ENCODE measurements around the gene FBRS. TPM values are rescaled to one million over a fixed set of nuclear protein-coding genes. Genes with fewer than 3 reads are reported as not detected.

The FBRS gene
- total and polyA plus RNA-seq, 4 donors: 11.5 to 69.0 (median 46.0) TPM

GRCh38 chr16:30669903-30670824 is 11.9 kb downstream of the FBRS start:
- WGBS (ENCODE audit: insufficient coverage): 89% methylated on average over 9 of the region's 14 CpGs
- H3K36me3 ChIP-seq (ENCODE audit: control insufficient read depth, insufficient read depth, low read length): peaks cover 61% of the 10 kb centered on the region

DNA sequence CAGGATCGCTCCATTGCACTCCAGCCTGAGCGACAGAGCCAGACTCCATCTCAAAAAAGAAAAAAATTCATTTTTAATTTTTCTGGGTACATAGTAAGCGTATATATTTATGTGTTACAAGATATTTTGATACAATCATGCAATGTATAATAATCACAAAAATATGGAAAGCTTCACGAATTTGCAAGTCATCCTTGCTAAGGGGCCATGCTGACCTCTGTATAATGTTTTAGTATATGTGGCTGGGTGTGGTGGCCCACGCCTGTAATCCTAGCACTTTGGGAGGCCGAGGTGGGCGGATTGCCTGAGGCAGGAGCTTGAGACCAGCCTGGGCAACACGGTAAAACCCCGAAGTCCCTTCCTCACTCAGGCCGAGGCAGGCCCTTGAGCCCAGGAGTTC is 16.9 kb downstream of the FBRS start:
- no peak for DNase-seq (ENCODE audit: low read depth in 4 of 6, low spot score in 6 of 6)
- Histone ChIP-seq H3K4me1 (ENCODE audit: control insufficient read depth, insufficient read depth, low read length) (no peaks in the 10 kb centered on the region), H3K9me3 (ENCODE audit: control insufficient read depth, insufficient read depth, low read length) (no peaks in the 10 kb centered on the region), H3K4me3 (ENCODE audit: low read depth, low read length) (no peak overlapping the region), H3K36me3 (ENCODE audit: control insufficient read depth, insufficient read depth, low read length) (peaks cover 13% of the 10 kb centered on the region), H3K27ac (ENCODE audit: low read depth, low read length) (no peak overlapping the region), H3K27me3 (ENCODE audit: control insufficient read depth, insufficient read depth, low read length) (no peaks in the 10 kb centered on the region)
- 89% methylated on average over 6 of the region's 10 CpGs for WGBS (ENCODE audit: insufficient coverage)

More at GRCh38 chr16:30669903-30670824, 11.9 kb downstream of the FBRS start:
- Histone ChIP-seq H3K27ac (ENCODE audit: low read depth, low read length) (no peak overlapping the region), H3K27me3 (ENCODE audit: control insufficient read depth, insufficient read depth, low read length) (no peaks in the 10 kb centered on the region), H3K4me3 (ENCODE audit: low read depth, low read length) (no peak overlapping the region), H3K4me1 (ENCODE audit: control insufficient read depth, insufficient read depth, low read length) (no peaks in the 10 kb centered on the region), H3K9me3 (ENCODE audit: control insufficient read depth, insufficient read depth, low read length) (no peaks in the 10 kb centered on the region)
- no peak for DNase-seq (ENCODE audit: low read depth in 4 of 6, low spot score in 6 of 6)

DNA sequence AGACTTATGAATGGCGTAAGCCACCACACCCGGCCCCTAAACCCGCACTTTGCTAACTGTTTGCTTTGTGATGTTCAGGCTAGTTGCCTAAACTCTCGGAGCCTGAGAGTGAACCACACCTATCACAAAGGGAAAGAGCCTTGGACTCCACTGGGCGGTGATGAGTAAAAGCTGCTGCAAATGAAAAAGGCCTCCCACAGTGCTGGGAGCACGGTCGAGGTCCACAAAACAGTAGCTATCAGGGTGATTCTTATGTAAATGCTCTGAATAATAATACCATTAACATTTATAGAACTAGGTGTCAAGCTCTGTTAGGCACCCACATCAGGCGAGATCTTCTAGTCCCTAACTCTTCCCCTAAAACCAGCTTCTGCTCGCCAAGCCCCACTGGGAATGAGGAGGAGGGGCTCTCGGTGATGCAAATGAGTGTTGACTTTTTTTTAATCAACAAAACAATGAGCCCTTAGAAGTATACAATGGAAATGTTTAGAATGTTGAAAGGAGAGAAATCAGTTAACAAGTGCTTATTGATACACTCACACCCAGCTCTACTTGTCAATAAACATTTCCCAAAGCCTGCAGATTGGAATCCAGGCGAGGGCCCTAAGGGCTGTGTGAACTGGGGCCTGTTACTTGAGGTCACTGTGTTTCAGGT is 19.8 kb downstream of the FBRS start:
- WGBS (ENCODE audit: insufficient coverage): 50% methylated on average over 4 of the region's 11 CpGs
- Histone ChIP-seq H3K36me3 (ENCODE audit: control insufficient read depth, insufficient read depth, low read length) (no peaks in the 10 kb centered on the region), H3K4me3 (ENCODE audit: low read depth, low read length) (no peak overlapping the region), H3K9me3 (ENCODE audit: control insufficient read depth, insufficient read depth, low read length) (no peaks in the 10 kb centered on the region), H3K4me1 (ENCODE audit: control insufficient read depth, insufficient read depth, low read length) (no peaks in the 10 kb centered on the region), H3K27me3 (ENCODE audit: control insufficient read depth, insufficient read depth, low read length) (no peaks in the 10 kb centered on the region), H3K27ac (ENCODE audit: low read depth, low read length) (no peak overlapping the region)
- DNase-seq (ENCODE audit: low read depth in 4 of 6, low spot score in 6 of 6): peak in 1 of 6 donors; percentile 62

DNA sequence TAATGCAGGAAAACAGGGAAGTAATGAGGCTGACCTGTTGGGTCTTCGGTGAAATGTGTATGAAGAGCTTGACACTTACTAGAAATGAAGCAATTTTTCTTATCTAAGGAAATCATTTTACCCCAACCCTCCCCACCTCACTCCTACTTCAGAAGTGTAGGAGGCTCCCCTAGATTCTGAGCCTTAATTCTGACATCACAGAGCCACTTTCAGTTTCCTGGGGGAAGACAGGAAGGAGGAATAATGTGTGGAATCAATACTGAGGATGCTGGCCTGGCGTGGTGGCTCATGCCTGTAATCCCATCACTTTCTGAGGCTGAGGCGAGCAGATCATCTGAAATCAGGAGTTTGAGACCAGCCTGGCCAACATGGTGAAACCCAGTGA is 20.3 kb downstream of the FBRS start:
- WGBS (ENCODE audit: insufficient coverage): 93% methylated on average over 2 of the region's 3 CpGs
- Histone ChIP-seq H3K27me3 (ENCODE audit: control insufficient read depth, insufficient read depth, low read length) (no peaks in the 10 kb centered on the region), H3K9me3 (ENCODE audit: control insufficient read depth, insufficient read depth, low read length) (no peaks in the 10 kb centered on the region), H3K4me1 (ENCODE audit: control insufficient read depth, insufficient read depth, low read length) (no peaks in the 10 kb centered on the region), H3K36me3 (ENCODE audit: control insufficient read depth, insufficient read depth, low read length) (no peaks in the 10 kb centered on the region), H3K27ac (ENCODE audit: low read depth, low read length) (no peak overlapping the region), H3K4me3 (ENCODE audit: low read depth, low read length) (no peak overlapping the region)
- DNase-seq (ENCODE audit: low read depth in 4 of 6, low spot score in 6 of 6): no peak

DNA sequence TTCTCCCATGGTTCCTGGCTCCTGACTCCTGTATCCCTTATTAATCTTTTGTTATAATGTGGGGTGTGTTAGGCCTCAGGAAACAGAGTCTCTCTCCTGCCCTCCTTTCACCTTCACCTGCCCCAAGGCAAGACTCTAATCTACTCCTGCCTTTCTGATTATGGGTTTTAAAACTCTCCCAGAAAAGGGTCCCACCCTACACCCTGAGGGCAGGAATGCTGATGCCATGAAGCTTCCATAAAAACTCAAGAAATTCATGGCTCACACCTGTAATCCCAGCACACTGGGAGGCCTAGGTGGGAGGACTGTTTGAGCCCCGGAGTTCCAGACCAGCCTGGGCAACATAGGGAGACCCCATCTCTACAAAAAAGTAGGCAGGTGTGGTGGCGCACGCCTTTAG is 22.1 kb downstream of the FBRS start:
- WGBS (ENCODE audit: insufficient coverage): 80% methylated on average over 3 of the region's 3 CpGs
- H3K9me3 ChIP-seq (ENCODE audit: control insufficient read depth, insufficient read depth, low read length): no peaks in the 10 kb centered on the region

DNA sequence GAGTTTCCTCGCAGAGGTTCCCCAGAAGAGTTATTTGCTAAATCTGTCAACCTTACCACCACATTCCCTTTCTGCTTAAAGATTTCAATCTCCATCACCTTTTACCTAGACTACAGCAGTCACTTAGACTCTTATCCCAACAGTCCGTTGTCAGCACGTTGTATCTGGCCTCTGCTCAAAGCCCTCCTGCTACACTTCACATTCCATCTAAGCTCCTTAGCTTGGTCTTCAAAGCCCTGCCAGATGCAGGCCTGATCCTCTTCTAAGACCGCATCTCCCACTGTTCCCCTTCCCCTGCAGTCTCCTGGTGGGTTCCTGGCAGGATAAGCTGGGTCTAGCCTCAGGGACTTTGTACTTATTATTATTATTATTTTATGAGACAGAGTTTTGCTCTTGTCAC is 30.5 kb downstream of the FBRS start:
- WGBS (ENCODE audit: insufficient coverage): 78% methylated on average over 3 of the region's 4 CpGs
- Histone ChIP-seq H3K4me3 (ENCODE audit: low read depth, low read length) (no peak overlapping the region), H3K9me3 (ENCODE audit: control insufficient read depth, insufficient read depth, low read length) (no peaks in the 10 kb centered on the region), H3K4me1 (ENCODE audit: control insufficient read depth, insufficient read depth, low read length) (no peaks in the 10 kb centered on the region), H3K36me3 (ENCODE audit: control insufficient read depth, insufficient read depth, low read length) (no peaks in the 10 kb centered on the region), H3K27ac (ENCODE audit: low read depth, low read length) (no peak overlapping the region), H3K27me3 (ENCODE audit: control insufficient read depth, insufficient read depth, low read length) (no peaks in the 10 kb centered on the region)
- no peak for DNase-seq (ENCODE audit: low read depth in 4 of 6, low spot score in 6 of 6)

More for the DNA sequence above, 22.1 kb downstream of the FBRS start:
- no peak overlapping the region for H3K4me3 ChIP-seq (ENCODE audit: low read depth, low read length)
- no peak overlapping the region for H3K27ac ChIP-seq (ENCODE audit: low read depth, low read length)
- DNase-seq (ENCODE audit: low read depth in 4 of 6, low spot score in 6 of 6): no peak
- no peaks in the 10 kb centered on the region for H3K36me3 ChIP-seq (ENCODE audit: control insufficient read depth, insufficient read depth, low read length)
- no peaks in the 10 kb centered on the region for H3K4me1 ChIP-seq (ENCODE audit: control insufficient read depth, insufficient read depth, low read length)
- H3K27me3 ChIP-seq (ENCODE audit: control insufficient read depth, insufficient read depth, low read length): no peaks in the 10 kb centered on the region

DNA sequence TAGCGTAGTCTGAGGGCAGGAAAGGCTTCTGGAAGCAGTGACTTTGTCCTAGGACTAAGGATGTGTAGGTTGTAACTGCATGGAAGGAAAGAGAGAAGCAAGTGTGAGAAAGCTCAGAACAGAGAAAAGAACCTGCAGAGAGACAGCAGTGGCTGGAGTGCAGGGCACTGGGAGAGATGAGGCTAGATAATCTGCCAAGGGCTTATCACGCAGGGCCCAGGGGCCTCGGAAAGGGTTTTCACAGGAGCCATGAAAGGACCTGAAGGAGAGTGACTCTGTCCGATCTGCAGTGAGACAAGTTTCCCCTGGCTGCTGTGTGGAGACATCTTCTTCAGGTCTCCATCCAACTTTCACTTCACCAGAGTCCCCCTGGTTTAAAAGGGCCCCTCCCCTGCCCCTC is 33.7 kb downstream of the FBRS start:
- H3K9me3 ChIP-seq (ENCODE audit: control insufficient read depth, insufficient read depth, low read length): no peaks in the 10 kb centered on the region
- no peak overlapping the region for H3K27ac ChIP-seq (ENCODE audit: low read depth, low read length)
- H3K27me3 ChIP-seq (ENCODE audit: control insufficient read depth, insufficient read depth, low read length): no peaks in the 10 kb centered on the region
- H3K4me1 ChIP-seq (ENCODE audit: control insufficient read depth, insufficient read depth, low read length): no peaks in the 10 kb centered on the region
- 48% methylated on average over 4 of the region's 4 CpGs for WGBS (ENCODE audit: insufficient coverage)
- no peak overlapping the region for H3K4me3 ChIP-seq (ENCODE audit: low read depth, low read length)
- H3K36me3 ChIP-seq (ENCODE audit: control insufficient read depth, insufficient read depth, low read length): no peaks in the 10 kb centered on the region
- no peak for DNase-seq (ENCODE audit: low read depth in 4 of 6, low spot score in 6 of 6)

DNA sequence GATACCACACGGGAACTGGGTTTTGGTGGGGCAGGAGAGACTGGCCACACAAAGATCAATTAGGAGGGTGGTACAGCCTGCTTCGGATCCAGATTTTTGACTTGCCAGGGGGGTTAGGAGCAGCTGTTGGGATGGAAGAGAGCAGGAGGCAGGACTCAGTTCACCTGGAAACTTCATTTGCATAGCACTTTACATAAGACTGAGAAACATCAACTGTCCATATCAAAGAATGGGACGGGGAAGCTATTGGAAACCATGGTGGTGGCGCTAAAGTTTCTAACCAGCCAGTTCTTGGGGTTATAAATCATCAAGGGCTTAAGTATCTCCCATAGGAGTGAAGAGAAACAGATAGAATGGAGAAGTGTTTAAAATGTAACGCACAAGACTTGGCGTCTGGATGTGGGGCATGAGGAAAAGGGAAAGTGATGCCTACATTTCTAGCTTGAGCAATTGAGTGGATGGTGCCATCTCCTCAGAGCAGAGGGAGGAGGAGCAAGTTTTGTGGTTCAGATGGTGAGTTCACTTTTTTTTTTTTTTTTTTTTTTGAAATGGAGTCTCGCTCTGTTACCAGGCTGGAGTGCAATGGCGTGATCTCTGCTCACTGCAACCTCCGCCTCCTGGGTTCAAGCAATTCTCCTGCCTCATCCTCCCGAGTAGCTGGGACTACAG is 34.3 kb downstream of the FBRS start:
- no peaks in the 10 kb centered on the region for H3K36me3 ChIP-seq (ENCODE audit: control insufficient read depth, insufficient read depth, low read length)
- no peak overlapping the region for H3K4me3 ChIP-seq (ENCODE audit: low read depth, low read length)
- WGBS (ENCODE audit: insufficient coverage): 37% methylated on average over 8 of the region's 10 CpGs
- no peaks in the 10 kb centered on the region for H3K4me1 ChIP-seq (ENCODE audit: control insufficient read depth, insufficient read depth, low read length)
- no peak overlapping the region for H3K27ac ChIP-seq (ENCODE audit: low read depth, low read length)
- no peak for DNase-seq (ENCODE audit: low read depth in 4 of 6, low spot score in 6 of 6)
- H3K9me3 ChIP-seq (ENCODE audit: control insufficient read depth, insufficient read depth, low read length): no peaks in the 10 kb centered on the region
- no peaks in the 10 kb centered on the region for H3K27me3 ChIP-seq (ENCODE audit: control insufficient read depth, insufficient read depth, low read length)

DNA sequence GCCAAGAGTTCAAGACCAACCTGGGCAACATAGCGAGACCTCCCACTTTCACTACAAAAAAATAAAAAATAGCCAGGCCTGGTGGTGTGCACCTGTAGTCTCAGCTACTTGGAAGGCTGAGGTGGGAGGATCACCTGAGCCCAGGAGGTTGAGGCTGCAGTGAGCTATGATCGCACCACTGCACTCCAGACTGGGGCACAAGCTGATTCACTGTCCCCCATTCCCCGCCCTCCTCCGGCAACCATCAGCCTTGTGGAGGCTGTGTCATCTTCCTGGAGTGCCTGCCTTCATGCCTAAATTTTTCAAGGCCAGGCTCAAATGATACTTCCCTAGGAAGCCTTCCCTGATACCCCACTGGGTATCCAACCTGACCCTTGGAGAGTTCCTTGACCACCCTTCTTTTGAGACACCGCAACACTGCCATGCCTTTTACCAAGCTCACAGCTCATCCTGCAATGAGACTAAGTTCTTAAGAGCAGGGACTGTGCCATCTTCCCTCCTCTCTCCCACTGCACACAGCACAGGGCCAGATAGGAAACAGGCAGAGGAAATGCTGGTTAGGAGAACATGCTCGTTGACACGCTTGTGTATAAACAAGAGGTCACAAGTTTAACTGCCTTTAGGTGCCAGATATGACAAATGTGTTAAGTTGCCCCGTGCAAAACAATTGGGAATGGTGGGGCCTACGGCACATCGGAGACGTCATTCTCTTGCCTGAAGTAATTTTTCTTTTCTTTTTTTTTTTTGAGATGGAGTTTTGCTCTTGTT is 36.9 kb downstream of the FBRS start:
- no peak overlapping the region for H3K27ac ChIP-seq (ENCODE audit: low read depth, low read length)
- H3K9me3 ChIP-seq (ENCODE audit: control insufficient read depth, insufficient read depth, low read length): no peaks in the 10 kb centered on the region
- no peaks in the 10 kb centered on the region for H3K27me3 ChIP-seq (ENCODE audit: control insufficient read depth, insufficient read depth, low read length)
- H3K4me1 ChIP-seq (ENCODE audit: control insufficient read depth, insufficient read depth, low read length): peaks cover 6% of the 10 kb centered on the region
- WGBS (ENCODE audit: insufficient coverage): 78% methylated on average over 7 of the region's 11 CpGs
- H3K36me3 ChIP-seq (ENCODE audit: control insufficient read depth, insufficient read depth, low read length): no peaks in the 10 kb centered on the region
- H3K4me3 ChIP-seq (ENCODE audit: low read depth, low read length): no peak overlapping the region
- no peak for DNase-seq (ENCODE audit: low read depth in 4 of 6, low spot score in 6 of 6)

Data from spinal cord (tissue), 10 donors.